Activated naive CD4-positive, alpha-beta T cell treated with anti-CD3 and anti-CD28 coated beads for 36 hours (primary cell): ENCODE results near the gene APC2. TPM values are rescaled to one million over a fixed set of nuclear protein-coding genes. Genes with fewer than 3 reads are reported as not detected.

ENCODE experiments used
- CTCF ChIA-PET: fragments of 350-600 bp; sonication (Branson Sonifier 250); formaldehyde crosslinking; loops from one replicate; lab custom pipeline; 2021; ENCODE audit warnings: antibody characterized with exemption; lab: Charles Lee
- DNase-seq: peaks from one replicate; pipeline ENCODE4 v3.0.0-alpha.2; 2020
- H3K27ac Mint-ChIP-seq: one replicate; pipeline ENCODE4 v1.8.0; 2021; ENCODE audit warnings: mild to moderate bottlenecking, mixed read lengths
- H3K27me3 Mint-ChIP-seq: one replicate; pipeline ENCODE4 v1.8.0; 2021; ENCODE audit warnings: low read depth, mixed read lengths
- H3K36me3 Mint-ChIP-seq: one replicate; pipeline ENCODE4 v1.8.0; 2021; ENCODE audit warnings: low read depth, mixed read lengths
- H3K4me1 Mint-ChIP-seq: one replicate; pipeline ENCODE4 v1.8.0; 2021; ENCODE audit warnings: low read depth, mixed read lengths
- H3K4me3 Mint-ChIP-seq: one replicate; pipeline ENCODE4 v1.8.0; 2021; ENCODE audit warnings: mild to moderate bottlenecking, moderate library complexity, mixed read lengths
- H3K9me3 Mint-ChIP-seq: one replicate; pipeline ENCODE4 v1.8.0; 2021; ENCODE audit warnings: mixed read lengths
- intact Hi-C: fragments of 100-400 bp; cut with micrococcal nuclease; formaldehyde crosslinking; loops from one replicate; pipeline ENCODE4 v1.15.1; 2023
- total RNA-seq, 2 experiments: library from RNA; stranded (reverse); gene quantifications; one replicate each; pipeline ENCODE4 v1.2.3, GENCODE V29; 2021

APC2 gene
- total RNA-seq, 2 experiments from 2014 or later = 0.07 to 0.12 TPM

DNA sequence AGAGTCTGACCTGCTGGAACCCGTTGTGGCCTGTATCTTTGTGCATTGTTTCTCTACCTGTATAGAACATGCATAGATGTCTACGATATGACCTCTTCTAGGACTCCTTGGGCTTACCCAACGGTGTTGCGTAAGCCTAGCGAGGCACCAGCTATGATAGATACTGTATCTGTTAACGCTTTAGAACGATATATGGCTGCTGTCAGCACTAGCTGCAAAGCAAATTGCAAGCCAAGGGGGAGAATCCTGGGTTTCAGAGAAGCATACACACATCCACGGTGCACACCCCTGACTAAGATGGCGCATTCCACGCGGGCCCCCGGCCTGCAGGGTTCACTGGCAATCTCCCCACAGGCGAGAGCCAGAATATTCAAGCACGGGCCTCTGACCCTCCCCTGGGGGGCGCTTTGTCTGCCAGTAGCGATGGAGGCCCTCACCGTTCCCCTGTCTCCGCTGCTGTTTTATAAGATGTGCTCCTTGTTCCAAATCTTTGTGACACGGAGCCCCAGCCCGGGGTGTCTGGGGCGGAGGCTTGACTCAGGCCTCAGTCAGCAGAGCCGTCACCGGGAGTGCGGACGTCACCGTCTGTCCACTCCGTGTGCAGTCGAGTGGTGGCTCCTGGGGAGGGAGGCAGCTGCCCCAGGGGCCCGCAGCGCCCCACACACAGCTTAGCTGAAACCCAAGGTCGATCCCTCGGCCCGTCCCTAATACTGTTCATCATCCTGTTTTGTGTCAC, 24.7 kb upstream of the APC2 start:
- no peak overlapping the region for H3K27ac Mint-ChIP-seq
- H3K27me3 Mint-ChIP-seq = no peaks in the 10 kb centered on the region
- CTCF ChIA-PET = no interaction called here
- H3K4me1 Mint-ChIP-seq = no peaks in the 10 kb centered on the region
- intact Hi-C loops = no loop called here
- H3K9me3 Mint-ChIP-seq = no peaks in the 10 kb centered on the region
- peaks cover 25% of the 10 kb centered on the region for H3K36me3 Mint-ChIP-seq
- no peak overlapping the region for H3K4me3 Mint-ChIP-seq
- no peak for DNase-seq

GRCh38 chr19:1425902-1426301, 24.0 kb upstream of the APC2 start:
- H3K27ac Mint-ChIP-seq = no peak overlapping the region
- H3K4me3 Mint-ChIP-seq = no peak overlapping the region
- H3K4me1 Mint-ChIP-seq = no peaks in the 10 kb centered on the region
- H3K9me3 Mint-ChIP-seq = no peaks in the 10 kb centered on the region
- DNase-seq = no peak
- intact Hi-C loops = no loop called here
- CTCF ChIA-PET = no interaction called here
- H3K36me3 Mint-ChIP-seq = peaks cover 22% of the 10 kb centered on the region
- no peaks in the 10 kb centered on the region for H3K27me3 Mint-ChIP-seq

DNA sequence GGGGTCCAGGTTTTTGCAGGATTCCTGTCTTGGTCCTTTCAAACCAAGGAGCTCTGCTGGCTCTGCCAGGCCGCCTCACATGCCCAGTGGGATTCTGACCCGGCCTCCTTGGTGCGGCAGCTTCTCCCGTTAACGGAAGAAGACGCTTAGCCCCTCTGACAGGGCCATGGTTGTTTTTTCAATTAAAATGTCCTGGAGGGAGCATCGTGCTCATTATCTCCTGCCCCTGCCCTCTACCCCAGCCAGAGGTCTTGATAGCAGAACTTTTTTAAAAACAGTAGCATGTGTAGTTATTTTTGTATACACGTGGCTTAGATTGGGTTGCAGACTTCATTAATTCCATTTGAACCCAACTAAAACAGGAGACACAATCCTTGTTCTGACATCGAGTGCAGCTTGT, 23.2 kb upstream of the APC2 start:
- H3K4me3 Mint-ChIP-seq = no peak overlapping the region
- H3K36me3 Mint-ChIP-seq = peaks cover 24% of the 10 kb centered on the region
- intact Hi-C loops = no loop called here
- CTCF ChIA-PET = no interaction called here
- no peaks in the 10 kb centered on the region for H3K9me3 Mint-ChIP-seq
- no peak for DNase-seq
- no peak overlapping the region for H3K27ac Mint-ChIP-seq
- H3K27me3 Mint-ChIP-seq = no peaks in the 10 kb centered on the region
- H3K4me1 Mint-ChIP-seq = no peaks in the 10 kb centered on the region

DNA sequence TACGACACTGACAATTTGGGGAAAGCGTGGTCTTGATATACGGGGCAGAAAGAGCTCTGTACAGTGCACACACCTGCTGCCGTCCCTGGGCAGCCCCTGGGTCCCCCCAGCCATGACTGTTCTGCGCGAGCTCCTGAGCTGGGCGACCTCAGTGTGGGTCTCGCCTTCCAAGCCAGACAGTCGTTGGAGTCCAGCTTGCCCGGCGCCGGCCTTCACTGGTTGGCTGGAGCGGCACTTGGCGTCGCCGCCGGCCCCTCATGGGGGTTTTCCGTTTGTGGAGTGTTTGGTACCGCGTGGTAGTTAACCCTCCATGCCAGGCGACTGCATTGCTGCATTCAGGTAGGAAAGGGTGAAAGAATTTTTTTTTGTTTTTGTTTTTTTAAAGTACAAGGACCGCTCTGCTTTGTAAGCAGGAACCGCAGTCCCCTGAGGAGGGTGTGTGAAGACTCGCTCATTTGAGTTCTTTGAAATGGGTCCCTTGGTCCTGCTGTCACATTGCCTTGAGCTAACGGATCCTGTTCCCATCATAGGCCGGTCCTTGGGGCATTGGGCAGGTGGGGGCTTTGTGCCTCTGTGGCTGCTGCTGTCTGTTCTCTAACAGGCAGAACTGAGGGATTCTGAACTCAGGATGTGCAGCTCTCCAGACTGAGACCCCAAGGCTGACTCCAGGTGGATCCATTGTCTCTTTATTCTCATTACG, 22.6 kb upstream of the APC2 start:
- Mint-ChIP-seq H3K4me1 (no peaks in the 10 kb centered on the region), H3K9me3 (no peaks in the 10 kb centered on the region), H3K36me3 (peaks cover 27% of the 10 kb centered on the region), H3K4me3 (no peak overlapping the region), H3K27ac (no peak overlapping the region), H3K27me3 (no peaks in the 10 kb centered on the region)
- DNase-seq = no peak
- CTCF ChIA-PET = no interaction called here
- intact Hi-C loops = no loop called here

DNA sequence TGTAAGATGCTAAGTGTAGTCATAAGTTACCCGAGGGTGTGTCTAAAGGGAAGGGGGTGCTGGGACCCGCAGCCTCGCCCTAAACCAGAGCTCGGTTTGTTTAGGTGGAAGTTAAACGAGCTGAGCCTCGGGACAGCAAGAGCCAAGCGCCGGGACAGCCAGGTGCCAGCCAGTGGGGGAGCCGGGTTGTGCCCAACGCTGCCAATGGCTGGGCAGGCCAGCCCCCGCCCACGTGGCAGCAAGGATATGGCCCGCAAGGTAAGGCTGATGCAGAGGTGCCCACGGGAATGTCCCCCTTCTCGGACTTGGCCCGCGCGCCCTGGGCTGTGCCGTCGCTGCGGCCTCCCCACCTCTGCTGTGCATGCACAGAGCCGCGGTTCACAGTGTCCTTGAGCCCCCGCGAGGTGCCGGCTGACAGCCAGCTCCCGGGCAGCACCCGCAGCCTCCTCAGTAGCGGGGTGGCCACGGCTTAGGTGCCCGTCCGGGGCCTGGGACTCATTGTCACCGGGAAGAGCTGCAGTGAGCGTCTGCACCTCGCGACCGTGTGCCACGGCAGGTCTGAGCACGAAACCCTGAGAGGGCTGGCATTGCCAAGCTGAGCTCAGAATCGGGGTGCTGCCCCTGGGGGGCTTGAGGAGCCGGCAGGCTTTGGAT, 21.1 kb upstream of the APC2 start:
- CTCF ChIA-PET = no interaction called here
- DNase-seq = no peak
- H3K9me3 Mint-ChIP-seq = no peaks in the 10 kb centered on the region
- no peak overlapping the region for H3K27ac Mint-ChIP-seq
- no peaks in the 10 kb centered on the region for H3K27me3 Mint-ChIP-seq
- intact Hi-C loops = no loop called here
- peaks cover 20% of the 10 kb centered on the region for H3K36me3 Mint-ChIP-seq
- H3K4me3 Mint-ChIP-seq = no peak overlapping the region
- no peaks in the 10 kb centered on the region for H3K4me1 Mint-ChIP-seq

GRCh38 chr19:1429750-1430149, 20.2 kb upstream of the APC2 start:
- H3K27ac Mint-ChIP-seq = no peak overlapping the region
- intact Hi-C loops = no loop called here
- CTCF ChIA-PET = interaction anchor here (1.1 kb wide), 1 partner anchor 185 kb away, joined by 3 read pairs; no protein-coding TSS in a partner anchor
- H3K4me1 Mint-ChIP-seq = no peaks in the 10 kb centered on the region
- no peaks in the 10 kb centered on the region for H3K27me3 Mint-ChIP-seq
- DNase-seq = no peak
- no peak overlapping the region for H3K4me3 Mint-ChIP-seq
- H3K36me3 Mint-ChIP-seq = peaks cover 20% of the 10 kb centered on the region
- H3K9me3 Mint-ChIP-seq = no peaks in the 10 kb centered on the region

DNA sequence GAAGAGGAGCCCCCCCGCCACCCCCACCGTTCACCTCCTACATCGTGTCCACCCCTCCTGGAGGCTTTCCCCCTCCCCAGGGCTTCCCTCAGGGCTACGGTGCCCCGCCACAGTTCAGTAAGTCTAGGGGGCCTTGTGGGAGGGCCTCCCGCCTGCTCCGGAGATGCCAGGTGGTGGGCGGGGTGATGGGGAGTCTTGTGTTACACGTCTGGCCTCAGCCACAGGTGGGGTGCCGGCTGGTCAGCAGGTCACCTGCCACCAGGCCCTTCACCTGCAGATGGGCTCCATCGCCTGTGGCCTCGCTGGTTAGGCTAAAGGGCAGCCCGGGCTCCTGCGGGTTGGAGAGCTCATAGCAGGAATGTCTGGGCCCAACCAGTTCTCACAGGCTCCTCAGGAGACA, 19.7 kb upstream of the APC2 start:
- Mint-ChIP-seq H3K9me3 (no peaks in the 10 kb centered on the region), H3K27me3 (no peaks in the 10 kb centered on the region), H3K4me3 (no peak overlapping the region), H3K36me3 (peaks cover 19% of the 10 kb centered on the region), H3K4me1 (no peaks in the 10 kb centered on the region), H3K27ac (no peak overlapping the region)
- no peak for DNase-seq
- intact Hi-C loops = no loop called here
- CTCF ChIA-PET = interaction anchor here (0.7 to 1.1 kb wide), 2 partner anchors 132 to 186 kb away, joined by 3 to 4 read pairs; no protein-coding TSS in a partner anchor

DNA sequence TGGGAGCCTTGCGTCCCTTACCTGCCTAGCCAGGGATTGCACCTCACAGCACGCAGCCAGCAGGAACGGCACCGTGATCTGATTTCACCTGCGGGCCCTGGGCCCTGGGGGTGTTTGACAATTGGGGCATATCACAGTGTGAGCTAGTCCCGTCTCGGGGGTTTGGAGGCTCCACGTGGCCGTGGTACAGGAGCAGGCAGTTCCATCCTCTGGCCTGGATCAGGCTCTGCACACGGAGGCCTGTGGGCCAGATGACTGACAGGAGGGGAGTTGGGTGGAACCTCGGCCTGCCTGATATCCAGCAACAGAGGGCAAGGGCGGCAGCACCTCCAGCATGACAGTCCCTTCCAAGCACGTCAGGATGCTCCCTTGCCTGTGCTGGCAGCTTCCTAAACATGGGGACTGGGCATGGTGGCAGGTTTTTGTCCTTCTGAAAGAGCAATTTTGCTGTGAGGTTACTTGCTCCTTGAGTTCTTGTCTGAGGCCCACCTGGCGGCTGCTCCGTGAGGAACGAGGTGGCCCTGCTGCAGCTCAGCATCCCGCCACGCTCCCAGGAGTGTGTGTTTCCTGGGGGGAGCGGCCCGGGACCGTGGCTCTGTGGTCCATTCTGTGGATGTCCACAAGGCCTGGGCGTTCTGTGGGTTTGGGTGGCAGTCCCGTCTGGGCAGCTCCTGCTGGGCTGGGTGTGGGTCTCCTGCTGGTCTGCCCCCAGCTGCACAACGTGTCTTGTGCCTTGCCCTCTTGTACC, 18.0 kb upstream of the APC2 start:
- CTCF ChIA-PET = no interaction called here
- H3K36me3 Mint-ChIP-seq = peaks cover 15% of the 10 kb centered on the region

DNA sequence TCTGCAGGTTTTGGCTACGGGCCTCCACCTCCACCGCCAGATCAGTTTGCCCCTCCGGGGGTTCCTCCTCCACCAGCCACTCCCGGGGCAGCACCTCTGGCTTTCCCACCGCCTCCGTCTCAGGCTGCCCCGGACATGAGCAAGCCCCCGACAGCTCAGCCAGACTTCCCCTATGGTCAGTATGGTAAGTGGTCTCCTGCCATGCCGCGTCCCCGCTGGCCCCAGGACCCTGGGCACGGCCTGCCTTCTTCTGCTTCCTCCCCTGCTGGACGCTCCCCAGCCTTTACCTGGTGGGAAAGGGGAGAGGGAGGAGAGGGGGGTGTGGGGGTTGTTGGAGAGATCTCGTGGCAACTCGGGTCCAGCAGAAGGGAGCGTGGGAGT, 17.4 kb upstream of the APC2 start:
- CTCF ChIA-PET = no interaction called here
- Mint-ChIP-seq H3K27me3 (no peaks in the 10 kb centered on the region), H3K4me3 (no peak overlapping the region), H3K4me1 (peaks cover 2% of the 10 kb centered on the region), H3K27ac (no peak overlapping the region), H3K9me3 (no peaks in the 10 kb centered on the region), H3K36me3 (peaks cover 15% of the 10 kb centered on the region)
- intact Hi-C loops = no loop called here
- DNase-seq = no peak

More for the DNA sequence above, 18.0 kb upstream of the APC2 start:
- no peak for DNase-seq
- no peaks in the 10 kb centered on the region for H3K27me3 Mint-ChIP-seq
- intact Hi-C loops = no loop called here
- no peak overlapping the region for H3K27ac Mint-ChIP-seq
- H3K4me1 Mint-ChIP-seq = peaks cover 2% of the 10 kb centered on the region
- H3K4me3 Mint-ChIP-seq = no peak overlapping the region
- no peaks in the 10 kb centered on the region for H3K9me3 Mint-ChIP-seq

DNA sequence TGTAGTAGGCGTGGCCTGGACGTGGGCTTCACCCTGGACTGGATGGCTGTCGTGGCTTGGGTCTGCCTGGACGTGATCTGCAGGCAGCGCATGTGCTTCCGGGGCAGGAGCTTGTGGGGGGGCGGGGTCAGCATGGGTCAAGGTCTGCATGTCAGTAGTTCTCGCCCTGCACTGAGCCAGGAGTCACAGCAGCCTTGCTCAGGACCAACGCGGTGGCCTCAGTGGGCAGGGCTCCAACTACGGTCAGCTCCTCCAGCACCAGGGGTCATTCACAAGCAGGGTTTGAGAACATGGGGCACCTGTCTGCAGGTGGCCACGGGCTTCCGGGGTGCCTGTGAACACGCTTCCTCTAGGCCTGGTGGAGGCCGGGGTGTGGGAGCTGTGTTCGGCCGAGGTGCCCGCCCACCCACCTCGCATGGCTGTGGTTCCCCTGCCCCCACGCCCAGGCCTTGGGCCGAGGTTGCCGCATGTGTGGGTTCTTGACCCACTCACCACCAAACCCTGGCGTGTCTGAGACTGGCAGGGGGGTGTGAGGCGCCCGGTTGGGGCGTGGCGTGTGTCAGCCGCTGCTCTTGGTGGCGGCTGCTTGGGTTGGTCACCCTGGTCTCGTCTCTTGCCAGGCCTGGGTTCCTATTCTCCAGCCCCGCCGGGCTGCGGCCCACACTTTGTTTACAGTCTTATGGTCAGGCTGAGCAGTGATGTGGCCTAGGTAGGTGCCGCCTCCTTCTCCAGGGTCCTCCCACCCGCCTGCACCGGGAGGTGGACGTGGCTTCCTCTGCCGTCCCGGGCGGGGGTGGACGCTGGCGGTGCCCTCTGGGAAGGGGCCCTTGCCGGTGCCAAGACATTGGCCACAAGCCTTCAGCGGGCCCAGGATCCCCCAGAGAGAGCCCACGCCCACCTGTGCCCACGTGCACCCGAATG, 16.5 kb upstream of the APC2 start:
- Mint-ChIP-seq H3K4me3 (no peak overlapping the region), H3K27ac (no peak overlapping the region), H3K9me3 (no peaks in the 10 kb centered on the region), H3K36me3 (peaks cover 18% of the 10 kb centered on the region), H3K27me3 (no peaks in the 10 kb centered on the region), H3K4me1 (peaks cover 10% of the 10 kb centered on the region)
- CTCF ChIA-PET = no interaction called here
- DNase-seq = no peak
- intact Hi-C loops = no loop called here

DNA sequence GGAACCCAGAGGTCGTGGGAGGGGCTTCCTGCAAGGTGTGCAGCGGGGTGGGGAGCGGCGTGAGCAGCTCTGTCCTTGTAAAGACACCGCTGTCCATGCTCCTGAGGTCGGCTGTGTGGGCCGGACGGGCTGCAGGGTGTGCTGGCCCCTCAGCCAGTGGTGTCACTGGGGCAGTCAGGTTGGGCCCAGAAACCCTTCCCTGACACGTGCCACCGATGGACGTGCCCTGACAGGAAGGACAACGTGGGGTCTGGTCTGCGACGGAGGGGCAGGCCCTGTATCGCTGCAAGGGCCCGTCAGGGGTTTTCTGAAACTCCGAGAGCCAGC, 15.9 kb upstream of the APC2 start:
- Mint-ChIP-seq H3K36me3 (peaks cover 20% of the 10 kb centered on the region), H3K4me1 (peaks cover 10% of the 10 kb centered on the region), H3K27ac (no peak overlapping the region), H3K27me3 (no peaks in the 10 kb centered on the region), H3K4me3 (no peak overlapping the region), H3K9me3 (no peaks in the 10 kb centered on the region)
- CTCF ChIA-PET = no interaction called here
- intact Hi-C loops = no loop called here
- no peak for DNase-seq
